ENCODE measurements around the gene DUOXA1.
"Not testable (repeated sequence)": the region's sequence is repeated elsewhere in the genome, so short reads cannot be mapped to it uniquely, and the experiment has no call there.

Gene DUOXA1

GRCh38 chr15:45075440-45076320, 54.0 kb downstream of the DUOXA1 start:
- not testable (repeated sequence) for DNase-seq; H3K9me3 ChIP-seq (ENCODE audit: severe bottlenecking); H3K27me3 ChIP-seq (ENCODE audit: insufficient read depth, low read depth, severe bottlenecking); H3K36me3 ChIP-seq; H3K27ac ChIP-seq; H3K4me3 ChIP-seq (ENCODE audit: low read depth, low read length)

- not testable (repeated sequence) for H3K9me3 ChIP-seq (ENCODE audit: severe bottlenecking); H3K27me3 ChIP-seq (ENCODE audit: insufficient read depth, low read depth, severe bottlenecking); H3K27ac ChIP-seq; H3K4me3 ChIP-seq (ENCODE audit: low read depth, low read length); H3K36me3 ChIP-seq; DNase-seq
These were observed 56.1 kb downstream of the DUOXA1 start for GRCh38 chr15:45073602-45074001.

GRCh38 chr15:45069942-45070360, 59.7 kb downstream of the DUOXA1 start:
- DNase-seq; H3K27ac ChIP-seq; H3K27me3 ChIP-seq (ENCODE audit: insufficient read depth, low read depth, severe bottlenecking); H3K9me3 ChIP-seq (ENCODE audit: severe bottlenecking); H3K36me3 ChIP-seq; H3K4me3 ChIP-seq (ENCODE audit: low read depth, low read length): not testable (repeated sequence)
